ENCODE measurements around the gene KIAA0319L. TPM values are rescaled to one million over a fixed set of nuclear protein-coding genes. Genes with fewer than 3 reads are reported as not detected.

Gene KIAA0319L
- total RNA-seq, 1 experiment from 2014 or later, result 60.0 TPM

DNA sequence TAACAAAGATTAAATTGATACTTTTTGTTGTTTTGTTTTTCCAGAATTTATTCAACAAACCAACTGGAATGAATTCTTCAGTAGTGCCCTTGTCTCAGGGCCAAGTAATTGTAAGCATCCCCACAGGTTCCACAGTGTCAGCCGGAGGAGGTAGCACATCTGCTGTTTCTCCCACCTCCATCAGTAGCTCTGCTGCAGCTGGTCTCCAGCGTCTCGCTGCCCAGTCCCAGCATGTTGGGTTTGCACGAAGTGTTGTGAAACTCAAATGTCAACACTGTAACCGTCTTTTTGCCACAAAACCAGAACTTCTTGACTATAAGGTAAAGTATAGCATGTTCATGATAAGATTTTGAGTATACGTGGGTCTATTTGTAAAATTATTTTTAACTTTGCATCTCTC is 170.2 kb downstream of the KIAA0319L start:
- POLR2A ChIA-PET, result no interaction called here
- in situ Hi-C loops (cut with HindIII; ENCODE audit: low pct_unique_long_range_greater_than_20kb, low sequenced_read_pairs), result no loop called here

GRCh38 chr1:35386290-35386689 is 170.9 kb downstream of the KIAA0319L start:
- ATAC-seq (no peak), DNase-seq (ENCODE audit: low read depth, low spot score) (no peak)
- H3K27me3 ChIP-seq (ENCODE audit: control insufficient read depth, insufficient read depth, low read length), result no peaks in the 10 kb centered on the region
- H3K9me3 ChIP-seq (ENCODE audit: control insufficient read depth, insufficient read depth, low read depth, low read length), result no peaks in the 10 kb centered on the region
- H3K4me3 ChIP-seq (ENCODE audit: low read depth in 2 of 2, low read length in 2 of 2), result no peak overlapping the region
- H3K36me3 ChIP-seq (ENCODE audit: control insufficient read depth, insufficient read depth, low read length), result peaks cover 17% of the 10 kb centered on the region
- H3K27ac ChIP-seq (ENCODE audit: low read length), result no peak overlapping the region
- in situ Hi-C loops (cut with HindIII; ENCODE audit: low pct_unique_long_range_greater_than_20kb, low sequenced_read_pairs), result no loop called here
- no peak for TF ChIP-seq SIN3A (IDR thresholded peaks at IDR 0.05; ENCODE audit: borderline replicate concordance, insufficient read depth, low read depth, low read length)
- no peak for TF ChIP-seq CTCF (IDR thresholded peaks at IDR 0.05)
- TF ChIP-seq TCF7L2 (IDR thresholded peaks at IDR 0.05; ENCODE audit: low read depth, low read length), result no peak
- TF ChIP-seq, protein P1, sequence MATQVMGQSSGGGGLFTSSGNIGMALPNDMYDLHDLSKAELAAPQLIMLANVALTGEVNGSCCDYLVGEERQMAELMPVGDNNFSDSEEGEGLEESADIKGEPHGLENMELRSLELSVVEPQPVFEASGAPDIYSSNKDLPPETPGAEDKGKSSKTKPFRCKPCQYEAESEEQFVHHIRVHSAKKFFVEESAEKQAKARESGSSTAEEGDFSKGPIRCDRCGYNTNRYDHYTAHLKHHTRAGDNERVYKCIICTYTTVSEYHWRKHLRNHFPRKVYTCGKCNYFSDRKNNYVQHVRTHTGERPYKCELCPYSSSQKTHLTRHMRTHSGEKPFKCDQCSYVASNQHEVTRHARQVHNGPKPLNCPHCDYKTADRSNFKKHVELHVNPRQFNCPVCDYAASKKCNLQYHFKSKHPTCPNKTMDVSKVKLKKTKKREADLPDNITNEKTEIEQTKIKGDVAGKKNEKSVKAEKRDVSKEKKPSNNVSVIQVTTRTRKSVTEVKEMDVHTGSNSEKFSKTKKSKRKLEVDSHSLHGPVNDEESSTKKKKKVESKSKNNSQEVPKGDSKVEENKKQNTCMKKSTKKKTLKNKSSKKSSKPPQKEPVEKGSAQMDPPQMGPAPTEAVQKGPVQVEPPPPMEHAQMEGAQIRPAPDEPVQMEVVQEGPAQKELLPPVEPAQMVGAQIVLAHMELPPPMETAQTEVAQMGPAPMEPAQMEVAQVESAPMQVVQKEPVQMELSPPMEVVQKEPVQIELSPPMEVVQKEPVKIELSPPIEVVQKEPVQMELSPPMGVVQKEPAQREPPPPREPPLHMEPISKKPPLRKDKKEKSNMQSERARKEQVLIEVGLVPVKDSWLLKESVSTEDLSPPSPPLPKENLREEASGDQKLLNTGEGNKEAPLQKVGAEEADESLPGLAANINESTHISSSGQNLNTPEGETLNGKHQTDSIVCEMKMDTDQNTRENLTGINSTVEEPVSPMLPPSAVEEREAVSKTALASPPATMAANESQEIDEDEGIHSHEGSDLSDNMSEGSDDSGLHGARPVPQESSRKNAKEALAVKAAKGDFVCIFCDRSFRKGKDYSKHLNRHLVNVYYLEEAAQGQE (IDR thresholded peaks at IDR 0.05; ENCODE audit: insufficient read depth in 1 of 2, low read depth in 2 of 2, low read length in 1 of 2), result no peak
- TF ChIP-seq POLR2AphosphoS5 (IDR thresholded peaks at IDR 0.05; ENCODE audit: low read depth, low read length), result no peak
- POLR2A ChIA-PET, result no interaction called here
- H3K4me1 ChIP-seq (ENCODE audit: control insufficient read depth, insufficient read depth, low read length), result no peaks in the 10 kb centered on the region
- CTCF ChIA-PET, result no interaction called here
- intact Hi-C loops (cut with micrococcal nuclease; ENCODE audit: unreplicated experiment), result no loop called here
- BruUV-seq (replicated peaks), result no TSS peak

More for the DNA sequence above, 170.2 kb downstream of the KIAA0319L start:
- Histone ChIP-seq H3K9me3 (ENCODE audit: control insufficient read depth, insufficient read depth, low read depth, low read length) (no peaks in the 10 kb centered on the region), H3K36me3 (ENCODE audit: control insufficient read depth, insufficient read depth, low read length) (peaks cover 17% of the 10 kb centered on the region), H3K27me3 (ENCODE audit: control insufficient read depth, insufficient read depth, low read length) (no peaks in the 10 kb centered on the region), H3K27ac (ENCODE audit: low read length) (no peak overlapping the region), H3K4me3 (ENCODE audit: low read depth in 2 of 2, low read length in 2 of 2) (no peak overlapping the region), H3K4me1 (ENCODE audit: control insufficient read depth, insufficient read depth, low read length) (no peaks in the 10 kb centered on the region)
- ATAC-seq, result no peak
- no peak for TF ChIP-seq CTCF (IDR thresholded peaks at IDR 0.05)
- TF ChIP-seq, protein P1 (IDR thresholded peaks at IDR 0.05; ENCODE audit: insufficient read depth in 1 of 2, low read depth in 2 of 2, low read length in 1 of 2), result no peak
- no peak for TF ChIP-seq SIN3A (IDR thresholded peaks at IDR 0.05; ENCODE audit: borderline replicate concordance, insufficient read depth, low read depth, low read length)
- TF ChIP-seq POLR2AphosphoS5 (IDR thresholded peaks at IDR 0.05; ENCODE audit: low read depth, low read length), result no peak
- no peak for TF ChIP-seq TCF7L2 (IDR thresholded peaks at IDR 0.05; ENCODE audit: low read depth, low read length)
- BruUV-seq (replicated peaks), result no TSS peak
- DNase-seq (ENCODE audit: low read depth, low spot score), result no peak
- intact Hi-C loops (cut with micrococcal nuclease; ENCODE audit: unreplicated experiment), result no loop called here
- CTCF ChIA-PET, result no interaction called here

Other genes starting within 250 kb of the KIAA0319L start
- gene NCDN, start 396 bp upstream of the KIAA0319L start, total RNA-seq (2021; ENCODE audit: unreplicated experiment), result 64.1 TPM
- gene TFAP2E, start 15.9 kb upstream of the KIAA0319L start, total RNA-seq (2021; ENCODE audit: unreplicated experiment), result 3.2 TPM
- gene PSMB2, start 84.1 kb upstream of the KIAA0319L start, total RNA-seq (2021; ENCODE audit: unreplicated experiment), result 95.0 TPM
- 28.0 TPM for gene C1orf216, start 161.5 kb upstream of the KIAA0319L start, total RNA-seq (2021; ENCODE audit: unreplicated experiment)
- gene CLSPN, start 212.6 kb upstream of the KIAA0319L start, total RNA-seq (2021; ENCODE audit: unreplicated experiment), result 52.1 TPM

Measured in Panc1 (cell line).